ENCODE data around the gene COA8. TPM values are rescaled to one million over a fixed set of nuclear protein-coding genes. Genes with fewer than 3 reads are reported as not detected.
A peak's percentile ranks its signal among the peaks of the same experiment; 100 is the strongest.

The COA8 gene, protein sequence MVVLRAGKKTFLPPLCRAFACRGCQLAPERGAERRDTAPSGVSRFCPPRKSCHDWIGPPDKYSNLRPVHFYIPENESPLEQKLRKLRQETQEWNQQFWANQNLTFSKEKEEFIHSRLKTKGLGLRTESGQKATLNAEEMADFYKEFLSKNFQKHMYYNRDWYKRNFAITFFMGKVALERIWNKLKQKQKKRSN
- total RNA-seq (2014; rRNA removed; shearing (Covaris generic)): 14.6 and 20.0 TPM in 2 replicates

DNA sequence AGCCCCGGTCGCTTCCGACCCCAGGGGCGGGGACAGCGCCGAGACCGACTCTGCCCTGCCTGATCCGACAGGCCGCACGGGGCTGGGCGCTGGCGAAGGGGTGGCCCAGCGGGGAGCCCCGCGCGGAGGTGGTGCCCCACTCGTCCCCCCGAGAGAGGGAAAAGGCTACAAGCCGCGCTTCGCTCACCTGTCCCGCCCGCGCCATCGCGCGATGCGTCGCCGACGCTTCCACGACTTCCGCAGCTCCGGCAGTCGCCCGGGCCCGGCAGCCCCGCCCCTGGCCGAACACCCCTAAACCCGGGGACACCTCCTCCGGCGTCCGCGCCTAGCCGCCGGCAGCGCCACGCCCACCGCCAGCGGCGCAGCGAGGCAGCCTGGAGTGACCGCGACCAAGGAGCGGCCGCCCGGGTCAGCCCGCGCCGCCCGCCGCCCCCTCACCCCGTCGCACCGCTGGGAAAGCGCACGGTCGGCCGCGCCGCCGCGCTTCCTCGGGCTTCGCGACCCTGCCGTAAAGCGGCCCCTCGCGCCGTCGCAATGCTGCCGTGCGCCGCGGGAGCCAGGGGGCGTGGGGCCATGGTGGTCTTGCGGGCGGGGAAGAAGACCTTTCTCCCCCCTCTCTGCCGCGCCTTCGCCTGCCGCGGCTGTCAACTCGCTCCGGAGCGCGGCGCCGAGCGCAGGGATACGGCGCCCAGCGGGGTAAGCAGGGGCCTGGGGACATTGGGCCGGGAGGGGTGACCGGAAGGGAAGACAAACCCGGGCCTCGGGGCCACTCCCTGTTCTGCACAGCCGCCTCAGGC lies at the start of gene COA8, which contains the start of gene BAG5:
TSS of gene COA8 (plus strand) at position 532 of the 797 bp plus-strand sequence. CDS start at position 574, 42 bp downstream.
TSS of gene BAG5 (minus strand) at position 229 of the 797 bp plus-strand sequence. CDS start 1,493 bp downstream, outside the sequence.

DNA sequence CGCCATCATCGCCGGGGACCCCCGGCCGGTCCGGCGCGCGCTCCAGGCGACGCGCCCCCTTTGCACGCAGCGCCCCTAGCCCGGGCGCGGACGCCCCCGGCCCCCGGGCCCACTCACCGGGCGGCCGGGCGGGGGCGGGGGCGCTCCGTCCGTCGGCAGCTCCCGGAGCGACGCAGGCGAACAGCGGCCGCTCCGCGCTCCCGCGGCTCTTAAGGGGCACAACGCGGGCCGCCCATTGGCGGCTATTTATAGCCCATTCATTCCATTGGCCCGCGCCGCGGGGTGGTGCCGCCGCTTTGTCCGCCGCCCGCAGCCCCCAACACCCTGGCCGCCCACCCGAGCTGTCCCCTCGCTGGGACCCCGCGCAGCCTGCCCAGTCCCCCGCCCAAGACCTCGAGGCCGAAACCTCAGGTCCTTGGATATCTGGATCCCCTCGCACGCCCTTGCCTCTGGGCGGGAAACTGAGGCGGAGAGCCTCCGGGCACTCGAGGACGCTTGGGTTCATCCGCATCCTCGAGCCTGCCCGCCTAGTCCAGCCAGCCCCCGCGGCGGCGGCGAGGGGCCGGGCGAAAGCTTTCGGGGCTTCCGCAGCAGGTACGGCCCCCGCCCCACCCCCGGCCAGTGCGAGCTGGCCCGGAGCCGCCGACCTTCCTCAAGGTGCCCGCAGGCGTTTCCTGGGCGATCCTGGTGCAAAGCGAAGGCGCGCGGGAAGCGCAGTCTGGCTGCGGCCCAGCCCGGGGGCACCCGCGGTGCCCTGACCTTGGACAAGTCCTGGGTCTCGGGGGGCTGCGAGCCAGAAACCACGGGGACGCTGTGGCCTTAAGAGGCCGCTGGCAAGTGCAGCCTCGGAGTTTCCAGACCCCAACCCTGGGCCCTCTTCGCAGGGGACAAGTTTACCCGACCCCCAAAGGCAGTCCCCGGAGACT lies 39.8 kb upstream of the COA8 start, which contains the start of gene CKB:
TSS of gene CKB (minus strand) at position 182 of the 926 bp plus-strand sequence. CDS start 337 bp downstream, outside the sequence.

DNA sequence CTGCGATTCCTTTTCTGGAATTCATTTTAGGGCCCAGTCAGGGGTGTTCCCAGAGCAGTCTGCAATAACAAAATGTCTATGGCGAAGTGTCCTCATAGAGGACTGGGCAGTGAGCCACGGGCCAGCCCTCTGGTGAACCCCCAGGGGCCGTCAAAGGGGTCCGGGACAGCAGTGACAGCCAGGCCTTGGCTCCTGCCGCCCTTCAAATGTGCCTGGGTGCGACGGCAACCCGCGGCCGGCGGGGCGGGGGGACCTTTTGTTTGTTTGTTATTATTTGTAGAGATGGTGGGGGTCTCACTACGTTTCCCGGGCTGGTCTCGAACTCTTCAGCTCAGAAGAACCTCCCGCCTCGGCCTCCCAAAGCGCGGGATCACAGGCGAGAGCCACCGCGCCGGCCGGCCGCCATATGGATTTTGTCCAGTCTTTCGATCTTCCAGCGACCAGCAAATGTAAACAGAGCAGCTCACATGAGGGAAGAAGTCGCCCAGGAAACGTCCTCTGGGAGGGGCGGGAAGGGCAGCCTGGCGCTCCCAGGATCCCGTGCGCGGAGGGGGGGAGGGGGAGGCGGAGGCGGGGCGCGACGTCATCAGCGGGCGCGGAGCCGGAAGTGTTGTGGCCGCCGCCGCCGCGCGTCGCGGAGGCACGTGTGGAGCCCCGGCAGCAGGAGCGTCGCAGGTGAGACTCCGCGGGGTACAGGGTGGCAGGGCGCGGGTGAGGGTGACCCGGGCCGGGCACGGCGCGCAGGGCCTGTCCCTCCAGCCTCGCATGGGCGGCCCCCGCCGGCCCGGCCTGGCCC lies 34.0 kb upstream of the COA8 start, which contains the start of gene TRMT61A:
TSS of gene TRMT61A (plus strand) at position 610 of the 796 bp plus-strand sequence. CDS start 783 bp downstream, outside the sequence.

DNA sequence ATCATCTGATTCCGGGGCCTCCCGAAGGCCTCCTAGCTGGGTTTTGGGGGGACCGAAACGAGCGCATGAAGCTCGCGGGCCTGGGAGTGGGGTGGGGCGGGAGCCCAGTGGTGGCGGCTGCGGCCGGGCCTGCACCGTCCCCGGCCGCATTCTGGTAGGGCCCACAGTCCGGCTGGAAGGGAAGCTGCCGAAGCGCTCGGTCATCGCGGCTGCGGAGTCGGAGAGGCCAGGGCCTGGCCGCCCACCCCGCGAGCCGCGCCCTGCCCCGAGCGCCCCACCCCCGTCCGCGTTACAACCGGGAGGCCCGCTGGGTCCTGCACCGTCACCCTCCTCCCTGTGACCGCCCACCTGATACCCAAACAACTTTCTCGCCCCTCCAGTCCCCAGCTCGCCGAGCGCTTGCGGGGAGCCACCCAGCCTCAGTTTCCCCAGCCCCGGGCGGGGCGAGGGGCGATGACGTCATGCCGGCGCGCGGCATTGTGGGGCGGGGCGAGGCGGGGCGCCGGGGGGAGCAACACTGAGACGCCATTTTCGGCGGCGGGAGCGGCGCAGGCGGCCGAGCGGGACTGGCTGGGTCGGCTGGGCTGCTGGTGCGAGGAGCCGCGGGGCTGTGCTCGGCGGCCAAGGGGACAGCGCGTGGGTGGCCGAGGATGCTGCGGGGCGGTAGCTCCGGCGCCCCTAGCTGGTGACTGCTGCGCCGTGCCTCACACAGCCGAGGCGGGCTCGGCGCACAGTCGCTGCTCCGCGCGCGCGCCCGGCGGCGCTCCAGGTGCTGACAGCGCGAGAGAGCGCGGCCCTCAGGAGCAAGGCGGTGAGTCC lies 66.1 kb downstream of the COA8 start, which contains the start of gene KLC1:
TSS of gene KLC1 (plus strand) at position 528 of the 819 bp plus-strand sequence. CDS start 25,354 bp downstream, outside the sequence.

Small RNA genes lying within 50 kb of the gene (small RNA-seq; reads per million reads assigned to genes)
- gene RNU4-68P (0.80 reads per million, percentile 47 among the genes with 10 or more reads in this experiment), gene RNU7-160P (not detected)

Other genes starting within 250 kb of the COA8 start
- 118 TPM in 2 replicates for gene EIF5, start 228.7 kb upstream of the COA8 start, total RNA-seq (2014; rRNA removed; shearing (Covaris generic))
- 74.3 and 75.0 TPM in 2 replicates for gene MARK3, start 177.5 kb upstream of the COA8 start, total RNA-seq (2014; rRNA removed; shearing (Covaris generic))
- gene CKB, start 40.1 kb upstream of the COA8 start, total RNA-seq (2014; rRNA removed; shearing (Covaris generic)): 161 and 215 TPM in 2 replicates
- gene TRMT61A, start 33.8 kb upstream of the COA8 start, total RNA-seq (2014; rRNA removed; shearing (Covaris generic)): 24.2 and 29.2 TPM in 2 replicates
- gene BAG5, start 303 bp upstream of the COA8 start, total RNA-seq (2014; rRNA removed; shearing (Covaris generic)): 11.4 and 13.9 TPM in 2 replicates
- 189 and 272 TPM in 2 replicates for gene KLC1, start 66.3 kb downstream of the COA8 start, total RNA-seq (2014; rRNA removed; shearing (Covaris generic))
- gene XRCC3, start 152.5 kb downstream of the COA8 start, total RNA-seq (2014; rRNA removed; shearing (Covaris generic)): 40.6 and 43.3 TPM in 2 replicates
- 13.8 and 15.4 TPM in 2 replicates for gene ZFYVE21, start 152.8 kb downstream of the COA8 start, total RNA-seq (2014; rRNA removed; shearing (Covaris generic))

Data from A375 (cell line).